Measurements from ENCODE around the gene PMS1.

The PMS1 gene

GRCh38 chr2:189836644-189837043, 52.4 kb downstream of the PMS1 start:
- H3K9ac ChIP-seq (ENCODE audit: low read depth, low read length, poor library complexity, severe bottlenecking) = no peak overlapping the region

DNA sequence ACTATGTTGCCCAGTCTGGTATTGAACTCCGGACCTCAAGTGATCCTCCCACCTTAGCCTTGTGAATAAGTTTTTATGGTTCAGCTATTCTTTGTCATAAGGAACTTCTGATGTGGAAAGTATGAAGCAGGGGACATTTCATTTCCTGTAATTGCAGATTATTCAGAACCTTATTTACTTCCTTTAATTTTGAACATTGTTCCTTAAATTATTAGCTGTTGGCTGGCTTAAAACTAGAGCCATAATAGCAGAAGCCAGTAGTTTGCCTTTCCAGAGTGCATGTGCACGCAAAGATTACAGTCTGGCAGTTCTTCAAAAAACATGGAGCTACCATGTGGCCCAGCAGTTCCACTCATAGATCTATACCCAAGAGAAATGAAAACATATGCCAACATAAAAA, 53.1 kb downstream of the PMS1 start:
- H4K20me1 ChIP-seq (ENCODE audit: insufficient read depth, low read length, poor library complexity, severe bottlenecking) = no peaks in the 10 kb centered on the region
- TF ChIP-seq EZH2phosphoT487 (IDR thresholded peaks at IDR 0.05; ENCODE audit: borderline replicate concordance) = no peak
- TF ChIP-seq CTCF (conservative IDR thresholded peaks at IDR 0.05; ENCODE audit: low read length) = no peak
- no peak overlapping the region for H2AFZ ChIP-seq (ENCODE audit: low read length)
- no peaks in the 10 kb centered on the region for H3K4me1 ChIP-seq (ENCODE audit: insufficient read depth, low read length, poor library complexity, severe bottlenecking)
- no peaks in the 10 kb centered on the region for H3K9me2 ChIP-seq (replicated peaks; ENCODE audit: low read depth, low read length)
- no peaks in the 10 kb centered on the region for H3K79me2 ChIP-seq (ENCODE audit: insufficient read depth, low read length)
- no peak overlapping the region for H3K9ac ChIP-seq (ENCODE audit: low read depth, low read length, poor library complexity, severe bottlenecking)
- no peak overlapping the region for H3K4me3 ChIP-seq (ENCODE audit: low read length, poor library complexity, severe bottlenecking)
- no peaks in the 10 kb centered on the region for H3K36me3 ChIP-seq (ENCODE audit: insufficient read depth, low read length)
- no peaks in the 10 kb centered on the region for H3F3A ChIP-seq (ENCODE audit: low read depth)
- no peaks in the 10 kb centered on the region for H3K27me3 ChIP-seq (ENCODE audit: insufficient read depth, low read length, poor library complexity, severe bottlenecking)
- H3K9me3 ChIP-seq (ENCODE audit: insufficient read depth, low read depth, low read length) = no peaks in the 10 kb centered on the region
- H3K4me2 ChIP-seq (ENCODE audit: low read depth, low read length, poor library complexity, severe bottlenecking) = no peak overlapping the region

More at GRCh38 chr2:189836644-189837043, 52.4 kb downstream of the PMS1 start:
- Histone ChIP-seq H2AFZ (ENCODE audit: low read length) (no peak overlapping the region), H3K4me3 (ENCODE audit: low read length, poor library complexity, severe bottlenecking) (no peak overlapping the region), H3K36me3 (ENCODE audit: insufficient read depth, low read length) (no peaks in the 10 kb centered on the region), H3K9me3 (ENCODE audit: insufficient read depth, low read depth, low read length) (no peaks in the 10 kb centered on the region), H3K4me2 (ENCODE audit: low read depth, low read length, poor library complexity, severe bottlenecking) (no peak overlapping the region), H3K4me1 (ENCODE audit: insufficient read depth, low read length, poor library complexity, severe bottlenecking) (no peaks in the 10 kb centered on the region), H4K20me1 (ENCODE audit: insufficient read depth, low read length, poor library complexity, severe bottlenecking) (no peaks in the 10 kb centered on the region), H3K27me3 (ENCODE audit: insufficient read depth, low read length, poor library complexity, severe bottlenecking) (no peaks in the 10 kb centered on the region), H3K9me2 (replicated peaks; ENCODE audit: low read depth, low read length) (no peaks in the 10 kb centered on the region), H3F3A (ENCODE audit: low read depth) (no peaks in the 10 kb centered on the region), H3K79me2 (ENCODE audit: insufficient read depth, low read length) (no peaks in the 10 kb centered on the region)
- TF ChIP-seq EZH2phosphoT487 (IDR thresholded peaks at IDR 0.05; ENCODE audit: borderline replicate concordance) = no peak
- no peak for TF ChIP-seq CTCF (conservative IDR thresholded peaks at IDR 0.05; ENCODE audit: low read length)

DNA sequence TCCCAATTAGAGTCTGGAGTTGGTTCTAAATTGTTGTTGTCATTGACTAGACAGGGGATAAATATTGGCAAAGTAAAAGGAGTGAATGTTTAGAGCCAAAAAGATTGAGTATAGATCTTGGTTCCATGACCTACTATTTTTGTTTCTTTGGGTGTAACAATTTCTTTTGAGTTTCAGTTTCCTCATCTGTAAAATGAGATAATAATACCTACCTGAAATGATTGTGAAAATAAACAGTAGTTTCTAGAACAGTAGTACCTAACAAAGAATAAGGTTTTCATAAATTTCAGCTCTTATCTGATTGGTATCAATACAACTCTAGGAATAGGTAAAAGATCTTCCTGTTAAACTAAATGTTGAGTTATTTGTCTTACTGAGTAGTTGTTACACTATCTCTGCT, 56.8 kb downstream of the PMS1 start:
- Histone ChIP-seq H3K27me3 (ENCODE audit: insufficient read depth, low read length, poor library complexity, severe bottlenecking) (no peaks in the 10 kb centered on the region), H3K9ac (ENCODE audit: low read depth, low read length, poor library complexity, severe bottlenecking) (no peak overlapping the region), H3F3A (ENCODE audit: low read depth) (no peaks in the 10 kb centered on the region), H3K9me3 (ENCODE audit: insufficient read depth, low read depth, low read length) (no peaks in the 10 kb centered on the region), H4K20me1 (ENCODE audit: insufficient read depth, low read length, poor library complexity, severe bottlenecking) (no peaks in the 10 kb centered on the region), H3K36me3 (ENCODE audit: insufficient read depth, low read length) (peaks cover 24% of the 10 kb centered on the region; the same call in 1 of the 2 replicates), H3K79me2 (ENCODE audit: insufficient read depth, low read length) (no peaks in the 10 kb centered on the region), H3K4me2 (ENCODE audit: low read depth, low read length, poor library complexity, severe bottlenecking) (no peak overlapping the region), H2AFZ (ENCODE audit: low read length) (no peak overlapping the region), H3K4me3 (ENCODE audit: low read length, poor library complexity, severe bottlenecking) (no peak overlapping the region), H3K9me2 (replicated peaks; ENCODE audit: low read depth, low read length) (no peaks in the 10 kb centered on the region), H3K4me1 (ENCODE audit: insufficient read depth, low read length, poor library complexity, severe bottlenecking) (no peaks in the 10 kb centered on the region)
- TF ChIP-seq EZH2phosphoT487 (IDR thresholded peaks at IDR 0.05; ENCODE audit: borderline replicate concordance) = no peak
- TF ChIP-seq CTCF (conservative IDR thresholded peaks at IDR 0.05; ENCODE audit: low read length) = no peak
